Peyer's patch (tissue), 4 donors: ENCODE measurements around the gene ANKRD11. TPM values are rescaled to one million over a fixed set of nuclear protein-coding genes. Genes with fewer than 3 reads are reported as not detected.

Experiments used
- DNase-seq, 3 donors: peaks; one replicate each; pipeline ENCODE4 v3.0.0-alpha.2; 2017 to 2019
- H3K27ac ChIP-seq, 4 donors: fragments of 200-600 bp; sonication (generic); one replicate each; pipeline ENCODE4 v1.5.1; 2016 to 2019
- H3K27me3 ChIP-seq, 2 donors: fragments of 200-600 bp; sonication (generic); one replicate each; pipeline ENCODE4 v1.5.1; 2019
- H3K36me3 ChIP-seq, 3 donors: fragments of 200-600 bp; sonication (generic); one replicate each; pipeline ENCODE4 v1.5.1; 2016 to 2019
- H3K4me1 ChIP-seq, 4 donors: fragments of 200-600 bp; sonication (generic); one replicate each; pipeline ENCODE4 v1.5.1; 2016 to 2019
- H3K4me3 ChIP-seq, 4 donors: fragments of 200-600 bp; sonication (generic); 1 replicate in 3 of 4; 2 replicates in 1 of 4; pipeline ENCODE4 v1.5.1; 2016 to 2019; ENCODE audit warnings: mild to moderate bottlenecking in 1 of 4
- H3K9me3 ChIP-seq, 4 donors: fragments of 200-600 bp; sonication (generic); one replicate each; pipeline ENCODE4 v1.5.1; 2016 to 2019; ENCODE audit warnings: mild to moderate bottlenecking in 1 of 4
- CTCF ChIP-seq, 6 experiments: fragments of 450-650 bp in 4 of 6; fragments of 200-600 bp in 2 of 6; sonication (generic) in 1 of 6; IDR thresholded peaks; one replicate each; pipeline ENCODE4 v1.5.1; 2017 to 2019; ENCODE audit warnings: antibody characterized with exemption in 6 of 6, mild to moderate bottlenecking in 3 of 6, moderate library complexity in 1 of 6
- POLR2A ChIP-seq, 2 donors: fragments of 450-650 bp; IDR thresholded peaks; one replicate each; pipeline ENCODE4 v1.5.1; 2017; ENCODE audit warnings: antibody characterized with exemption in 2 of 2, mild to moderate bottlenecking in 2 of 2, moderate library complexity in 2 of 2
- total RNA-seq, 4 donors: library from RNA; depleted of rRNA; stranded (reverse); fragments of >200 nt; gene quantifications; one replicate each; pipeline ENCODE4 v1.1.0, GENCODE V29; 2016

Gene ANKRD11
- total RNA-seq, 4 donors from 2014 or later: 177 to 227 (median 211) TPM

- no peak for TF ChIP-seq CTCF (IDR thresholded peaks at IDR 0.05)
- no peak for TF ChIP-seq POLR2A (IDR thresholded peaks at IDR 0.05)
- no peak overlapping the region for H3K27ac ChIP-seq
- peaks cover 0 to 95% (median 0%) of the 10 kb centered on the region in 3 donors for H3K36me3 ChIP-seq
- no peak overlapping the region for H3K4me3 ChIP-seq
- no peak for DNase-seq
- H3K9me3 ChIP-seq: no peaks in the 10 kb centered on the region
- no peaks in the 10 kb centered on the region for H3K4me1 ChIP-seq
- no peaks in the 10 kb centered on the region for H3K27me3 ChIP-seq
Observed at GRCh38 chr16:89523680-89524344, 33.5 kb upstream of the ANKRD11 start.

GRCh38 chr16:89522287-89522686 is 31.9 kb upstream of the ANKRD11 start:
- H3K27ac ChIP-seq: no peak overlapping the region
- no peak overlapping the region for H3K4me3 ChIP-seq
- DNase-seq: no peak
- H3K9me3 ChIP-seq: no peaks in the 10 kb centered on the region
- no peaks in the 10 kb centered on the region for H3K4me1 ChIP-seq
- no peaks in the 10 kb centered on the region for H3K27me3 ChIP-seq
- TF ChIP-seq CTCF (IDR thresholded peaks at IDR 0.05): no peak
- no peak for TF ChIP-seq POLR2A (IDR thresholded peaks at IDR 0.05)
- H3K36me3 ChIP-seq: peaks cover 0 to 95% (median 0%) of the 10 kb centered on the region in 3 donors

GRCh38 chr16:89519881-89520280 is 29.5 kb upstream of the ANKRD11 start:
- H3K27ac ChIP-seq: no peak overlapping the region
- no peaks in the 10 kb centered on the region for H3K9me3 ChIP-seq
- H3K4me1 ChIP-seq: no peaks in the 10 kb centered on the region
- peaks cover 0 to 95% (median 0%) of the 10 kb centered on the region in 3 donors for H3K36me3 ChIP-seq
- DNase-seq: no peak
- TF ChIP-seq POLR2A (IDR thresholded peaks at IDR 0.05): no peak
- no peak for TF ChIP-seq CTCF (IDR thresholded peaks at IDR 0.05)
- H3K4me3 ChIP-seq: no peak overlapping the region
- no peaks in the 10 kb centered on the region for H3K27me3 ChIP-seq

- Histone ChIP-seq H3K9me3 (no peaks in the 10 kb centered on the region), H3K36me3 (peaks cover 0 to 94% (median 0%) of the 10 kb centered on the region in 3 donors), H3K27ac (no peak overlapping the region), H3K4me3 (no peak overlapping the region), H3K27me3 (no peaks in the 10 kb centered on the region), H3K4me1 (no peaks in the 10 kb centered on the region)
- no peak for TF ChIP-seq CTCF (IDR thresholded peaks at IDR 0.05)
- no peak for TF ChIP-seq POLR2A (IDR thresholded peaks at IDR 0.05)
- DNase-seq: no peak
Observed at GRCh38 chr16:89517128-89517527, 26.8 kb upstream of the ANKRD11 start.

GRCh38 chr16:89512453-89512852 is 22.1 kb upstream of the ANKRD11 start:
- DNase-seq: no peak
- peaks cover 0 to 14% (median 11%) of the 10 kb centered on the region in 4 donors for H3K4me1 ChIP-seq
- H3K4me3 ChIP-seq: no peak overlapping the region
- H3K27ac ChIP-seq: no peak overlapping the region
- H3K9me3 ChIP-seq: no peaks in the 10 kb centered on the region
- H3K27me3 ChIP-seq: no peaks in the 10 kb centered on the region
- TF ChIP-seq POLR2A (IDR thresholded peaks at IDR 0.05): no peak
- no peak for TF ChIP-seq CTCF (IDR thresholded peaks at IDR 0.05)
- H3K36me3 ChIP-seq: peaks cover 0 to 71% (median 0%) of the 10 kb centered on the region in 3 donors
